Skeletal muscle cell (primary cell): ENCODE measurements around the gene LIAS.
"Not testable (repeated sequence)": the region's sequence is repeated elsewhere in the genome, so short reads cannot be mapped to it uniquely, and the experiment has no call there.

Source experiments
- DNase-seq: peaks from one replicate; pipeline ENCODE4 v3.0.0-alpha.2; 2010; ENCODE audit warnings: low read depth
- H3K4me3 ChIP-seq: 2 replicates; pipeline ENCODE4 v1.5.1; 2011; ENCODE audit warnings: low read depth, mild to moderate bottlenecking, control low read depth, low read length, moderate library complexity

The LIAS gene

DNA sequence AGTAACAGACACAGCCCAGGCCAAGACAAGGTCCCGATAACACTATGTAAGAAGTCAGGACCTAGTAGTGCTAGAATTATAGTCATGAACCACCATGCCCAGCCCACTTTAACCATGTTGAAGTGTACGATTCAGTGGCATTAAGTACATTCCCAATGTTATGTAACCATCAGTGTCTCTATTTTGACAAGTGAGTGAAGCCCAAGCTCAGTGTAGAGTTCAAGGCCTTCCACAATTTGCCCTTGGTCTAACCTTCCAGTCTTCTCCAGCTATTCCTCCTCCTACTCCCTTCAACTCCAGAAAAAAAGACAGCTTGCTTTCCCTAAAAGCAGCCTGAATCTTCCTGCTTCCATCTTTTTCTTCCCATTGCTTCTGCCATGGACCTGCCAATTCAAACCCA, 31.5 kb downstream of the LIAS start:
- H3K4me3 ChIP-seq = no peak overlapping the region
- no peak for DNase-seq

DNA sequence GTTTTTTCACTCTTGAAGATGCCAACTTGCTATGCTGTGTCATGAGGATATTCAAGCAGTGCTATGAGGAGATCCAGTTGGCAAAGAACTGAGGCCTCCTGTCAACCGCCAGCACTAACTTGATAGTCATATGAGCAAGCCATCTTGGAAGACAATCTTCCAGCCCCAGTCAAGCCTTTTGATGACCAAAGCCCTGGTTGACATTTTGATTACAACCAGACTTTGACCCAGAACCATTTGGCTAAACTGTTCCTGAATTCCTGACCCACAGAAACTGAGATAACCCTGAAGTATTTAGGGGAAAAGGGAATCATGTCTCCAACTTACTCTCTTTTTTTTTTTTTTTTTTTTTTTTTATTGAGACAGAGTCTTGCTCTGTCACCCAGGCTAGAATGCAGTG, 35.5 kb downstream of the LIAS start:
- no peak overlapping the region for H3K4me3 ChIP-seq
- no peak for DNase-seq

DNA sequence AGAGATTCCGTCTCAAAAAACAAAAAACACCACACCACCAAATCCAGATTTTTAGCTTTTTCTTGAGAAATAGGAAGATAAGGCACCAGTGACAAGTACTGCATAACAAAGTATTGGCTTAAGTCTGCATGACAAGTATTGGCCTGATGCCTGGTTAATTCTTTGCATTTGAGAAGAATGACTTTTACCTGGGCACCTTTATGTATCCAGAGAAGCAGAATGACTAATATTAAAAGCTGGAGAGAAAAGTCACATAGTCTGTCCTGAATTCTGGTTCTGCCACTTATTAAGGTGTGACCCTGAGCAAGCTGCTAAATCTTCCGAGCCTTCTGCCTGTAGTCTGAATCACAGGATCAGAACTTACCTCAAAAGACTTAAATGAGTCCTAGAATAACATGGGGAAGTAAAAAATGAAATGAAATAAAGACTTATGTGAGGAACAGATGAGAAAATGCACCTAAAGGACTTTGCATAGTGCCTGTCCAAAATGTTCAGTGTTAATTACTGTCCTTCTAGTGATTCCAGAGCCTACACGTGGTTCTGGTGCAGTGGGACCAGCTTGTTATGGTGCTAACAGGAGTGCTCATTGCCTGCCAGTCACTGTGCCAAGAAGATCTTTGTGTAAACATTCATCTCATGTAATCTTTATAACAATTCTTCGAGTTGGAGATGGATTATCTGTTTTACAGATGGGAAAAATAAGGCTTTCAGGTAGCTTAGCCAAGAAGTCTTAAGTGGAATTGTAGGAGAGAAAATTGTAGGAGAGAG, 36.8 kb downstream of the LIAS start:
- no peak for DNase-seq
- no peak overlapping the region for H3K4me3 ChIP-seq

DNA sequence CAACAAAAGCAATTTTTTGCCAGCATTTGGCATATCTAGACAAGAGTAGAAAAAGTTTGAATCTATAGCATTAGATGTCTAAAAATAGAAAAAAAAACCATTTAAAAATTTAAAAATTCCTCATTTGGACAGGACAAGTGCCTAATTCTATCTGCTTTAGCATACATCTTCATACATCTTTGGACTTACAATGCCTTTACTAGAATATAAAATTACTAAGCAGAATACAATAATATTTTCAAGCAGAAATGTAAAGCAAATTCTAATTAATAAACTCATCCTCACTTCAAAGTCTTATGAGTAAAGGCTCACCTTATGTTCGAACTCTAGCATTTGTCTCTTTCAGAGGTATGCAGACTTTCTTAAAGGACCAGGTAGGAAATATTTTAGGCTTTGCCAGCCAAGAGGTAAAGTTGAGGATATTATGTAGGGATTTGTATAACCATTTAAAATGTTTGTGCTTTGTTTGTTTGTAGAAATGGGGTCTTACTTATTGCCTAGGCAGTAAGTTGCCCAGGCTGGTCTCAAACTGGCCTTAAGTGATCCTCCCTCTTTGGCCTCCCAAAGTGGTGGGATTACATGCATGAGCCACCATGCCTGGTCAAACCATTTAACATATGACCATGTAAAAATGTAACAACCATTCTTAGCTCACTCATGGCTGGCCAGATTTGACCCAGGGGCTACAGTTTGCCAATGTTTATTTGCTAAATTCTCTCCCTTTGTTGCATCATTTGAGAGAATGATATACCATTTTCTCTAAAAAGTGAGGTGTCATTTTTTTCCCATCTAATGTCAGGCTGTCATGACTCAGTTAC, 39.3 kb downstream of the LIAS start:
- no peak overlapping the region for H3K4me3 ChIP-seq
- DNase-seq = no peak

DNA sequence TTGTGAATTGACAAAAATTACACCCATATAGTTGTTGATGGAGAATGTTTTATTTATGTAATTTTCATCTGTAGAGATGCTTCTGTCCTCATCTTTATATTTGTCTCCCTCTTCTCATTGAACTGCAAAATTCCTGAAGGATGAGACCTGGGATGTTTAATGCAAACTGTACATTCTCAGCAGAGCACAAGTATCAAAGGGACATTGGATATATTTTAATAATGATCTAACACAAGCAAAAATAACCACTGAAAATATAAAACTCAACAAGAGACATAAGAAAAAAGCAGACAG, 39.8 kb downstream of the LIAS start:
- no peak overlapping the region for H3K4me3 ChIP-seq
- no peak for DNase-seq

DNA sequence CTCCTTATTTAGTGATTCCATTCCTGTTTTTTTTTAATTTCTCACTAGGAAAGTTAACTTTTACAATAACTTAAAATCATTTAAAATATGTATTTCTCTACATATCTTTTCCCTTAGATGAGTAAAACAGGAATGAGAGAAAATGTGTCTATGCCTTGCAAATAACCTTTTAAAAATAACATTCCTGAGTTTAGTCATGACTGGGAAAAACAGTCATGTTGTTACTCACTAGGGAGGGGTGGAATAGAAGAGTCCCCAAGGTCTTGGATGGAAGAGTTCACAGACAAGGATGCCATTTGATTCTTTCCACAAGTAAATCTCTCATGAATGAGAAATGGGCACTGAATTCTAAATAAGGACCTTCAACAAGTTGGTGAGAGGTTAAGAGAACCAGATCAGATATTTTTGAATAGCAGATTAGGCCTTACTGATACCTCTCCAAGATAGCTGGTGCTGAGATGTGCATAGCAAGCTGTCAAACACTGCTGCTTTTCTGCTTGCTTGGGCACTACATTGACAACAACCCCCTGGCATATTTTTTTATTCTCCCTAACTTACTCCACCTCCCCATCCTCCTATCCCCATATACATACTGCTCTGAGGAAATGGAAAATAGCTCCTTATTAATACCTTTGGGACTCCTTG, 43.3 kb downstream of the LIAS start:
- peak; percentile 43 for DNase-seq
- H3K4me3 ChIP-seq = no peak overlapping the region

DNA sequence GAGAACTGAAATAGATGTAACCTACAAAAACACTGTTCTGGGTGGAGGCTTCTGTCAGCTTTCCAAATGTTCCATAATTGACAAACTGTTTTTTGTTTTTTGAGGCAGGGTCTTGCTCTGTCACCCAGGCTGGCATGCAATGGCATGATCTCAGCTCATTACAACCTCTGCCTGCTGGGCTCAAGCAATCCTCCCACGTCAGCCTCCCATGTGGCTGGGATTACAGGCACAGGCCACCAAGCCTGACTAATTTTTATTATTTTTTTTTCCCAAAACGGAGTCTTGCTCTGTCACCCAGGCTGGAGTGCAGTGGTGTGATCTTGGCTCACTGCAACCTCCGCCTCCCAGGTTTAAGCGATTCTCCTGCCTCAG, 43.8 kb downstream of the LIAS start:
- not testable (repeated sequence) for H3K4me3 ChIP-seq, DNase-seq

DNA sequence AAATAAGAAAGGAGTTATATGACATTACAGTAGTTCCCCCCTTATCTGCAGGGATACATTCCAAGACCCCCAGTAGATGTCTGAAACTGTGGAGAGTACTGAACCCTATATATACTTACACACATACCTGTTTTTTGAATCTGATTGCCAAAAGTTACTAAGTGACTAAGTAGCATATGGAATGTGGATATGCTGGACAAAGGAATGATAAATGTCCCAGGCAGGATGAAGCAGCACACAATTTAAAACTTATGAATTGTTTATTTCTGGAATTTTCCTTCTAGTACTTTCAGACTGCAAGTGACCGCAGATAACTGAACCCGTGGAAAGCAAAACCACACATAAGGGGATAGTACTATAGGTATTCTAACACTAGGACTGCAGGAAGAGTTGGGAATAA, 45.7 kb downstream of the LIAS start:
- no peak overlapping the region for H3K4me3 ChIP-seq
- DNase-seq = no peak

DNA sequence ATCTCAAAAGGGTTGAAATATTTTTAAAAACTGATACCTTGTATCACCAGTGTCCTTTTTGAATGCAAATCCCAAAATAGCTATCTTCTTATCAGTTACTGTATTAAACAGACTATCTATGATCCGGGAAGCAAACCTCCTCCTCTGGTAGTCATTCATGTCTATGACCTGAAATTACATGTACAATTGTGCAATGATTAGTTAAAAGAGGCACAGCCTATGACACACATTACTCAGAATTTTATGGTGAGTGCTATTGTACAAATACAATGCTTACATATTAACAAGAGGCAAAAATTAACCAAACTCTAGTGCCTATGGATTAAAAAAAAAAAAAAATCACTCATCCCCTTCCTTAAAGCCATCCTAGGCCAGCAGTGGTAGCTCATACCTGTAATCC, 46.7 kb downstream of the LIAS start:
- H3K4me3 ChIP-seq = no peak overlapping the region
- no peak for DNase-seq

DNA sequence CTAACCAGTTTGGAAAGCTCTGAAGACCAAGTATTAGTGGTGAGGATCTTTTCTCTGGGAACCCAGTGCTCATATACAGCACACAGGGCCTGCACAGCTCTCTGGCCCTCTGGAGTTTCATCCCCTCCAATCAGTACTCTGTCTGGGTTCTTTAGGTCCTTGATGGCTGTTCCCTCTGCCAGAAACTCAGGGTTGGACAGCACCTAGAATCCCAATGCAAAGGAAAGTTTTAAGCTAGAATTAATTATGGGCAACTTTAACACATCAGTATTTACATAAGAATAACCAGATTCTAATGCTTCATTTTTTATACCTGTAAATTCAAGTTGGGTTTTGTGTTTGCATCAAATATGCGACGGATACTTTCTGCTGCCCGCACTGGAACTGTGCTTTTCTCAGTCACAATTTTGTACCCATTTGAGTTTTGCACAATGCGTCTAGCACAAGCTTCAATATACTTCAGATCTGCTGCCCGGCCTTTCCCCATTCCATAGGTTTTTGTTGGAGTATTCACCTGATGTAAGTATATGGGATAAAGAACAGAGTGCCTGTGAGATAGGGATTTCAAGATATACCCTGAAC, 51.6 kb downstream of the LIAS start:
- no peak for DNase-seq
- no peak overlapping the region for H3K4me3 ChIP-seq

DNA sequence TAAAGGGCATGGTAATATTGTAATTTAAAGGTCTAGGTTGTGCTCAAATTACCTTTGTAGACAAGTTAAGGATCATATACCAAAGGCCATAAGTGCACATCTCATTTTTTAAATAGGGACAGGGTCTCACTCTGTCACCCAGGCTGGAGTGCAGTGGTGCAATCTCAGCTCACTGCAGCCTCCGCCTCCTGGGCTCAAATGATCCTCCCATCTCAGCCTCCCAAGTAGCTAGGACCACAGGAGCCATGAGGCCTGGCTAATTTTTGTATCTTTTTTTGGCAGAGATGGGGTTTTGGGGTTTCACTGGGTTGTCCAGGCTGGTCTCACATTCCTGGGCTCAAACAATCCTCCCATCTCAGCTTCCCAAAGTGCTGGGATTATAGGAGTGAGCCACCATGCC, 55.4 kb downstream of the LIAS start:
- DNase-seq, H3K4me3 ChIP-seq: not testable (repeated sequence)

DNA sequence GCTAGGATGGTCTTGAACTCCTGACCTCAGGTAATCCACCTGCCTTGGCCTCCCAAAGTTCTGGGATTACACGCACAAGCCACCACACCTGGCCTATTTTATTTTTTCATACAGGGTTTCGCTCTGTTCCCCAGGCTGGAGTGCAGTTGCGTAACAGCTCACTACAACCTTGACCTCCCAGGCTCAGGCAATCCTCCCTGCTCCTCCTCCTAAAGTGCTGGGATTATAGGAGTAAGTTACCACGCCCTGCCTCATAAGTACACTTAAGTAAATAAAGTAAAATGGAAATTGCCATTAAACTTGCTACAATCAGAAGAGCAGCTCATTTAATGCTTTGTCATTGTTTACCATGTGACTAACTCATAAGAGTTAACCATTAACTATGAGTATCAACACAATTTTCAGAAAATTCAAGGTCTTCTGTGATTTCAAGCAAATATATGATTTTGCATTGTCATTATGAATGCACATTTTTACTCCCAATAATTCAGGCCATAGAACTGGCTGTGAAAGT, 56.1 kb downstream of the LIAS start:
- DNase-seq = no peak
- no peak overlapping the region for H3K4me3 ChIP-seq

DNA sequence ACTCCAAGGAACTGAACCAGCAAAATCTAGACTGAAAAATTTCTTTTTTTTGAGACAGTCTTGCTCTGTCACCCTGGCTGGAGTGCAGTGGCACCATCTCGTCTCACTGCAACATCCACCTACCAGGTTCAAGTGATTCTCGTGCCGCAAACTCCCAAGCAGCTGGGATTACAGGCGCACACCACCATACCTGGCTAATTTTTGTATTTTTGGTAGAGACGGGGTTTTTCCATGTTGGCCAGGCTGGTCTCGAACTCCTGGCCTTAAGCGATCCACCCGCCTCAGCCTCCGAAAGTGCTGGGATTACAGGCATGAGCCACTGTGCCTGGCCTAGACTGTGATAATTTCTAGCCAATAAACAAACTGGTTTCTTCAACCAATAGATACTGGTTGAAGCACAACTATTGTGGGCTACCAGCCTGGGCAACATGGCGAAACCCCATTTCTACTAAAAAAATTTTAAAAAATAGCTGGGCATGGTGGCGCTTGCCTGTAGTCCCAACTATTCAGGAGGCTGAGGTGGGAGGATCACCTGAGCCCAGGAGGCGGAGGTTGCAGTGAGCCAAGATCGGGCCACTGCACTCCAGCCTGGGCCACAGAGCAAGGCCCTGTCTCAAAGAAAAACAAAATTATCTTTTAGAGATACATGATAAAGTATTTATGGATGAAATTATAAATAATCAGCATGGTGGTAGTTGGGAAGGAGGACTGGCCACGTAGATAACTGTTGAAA, 57.0 kb downstream of the LIAS start:
- H3K4me3 ChIP-seq, DNase-seq: not testable (repeated sequence)

DNA sequence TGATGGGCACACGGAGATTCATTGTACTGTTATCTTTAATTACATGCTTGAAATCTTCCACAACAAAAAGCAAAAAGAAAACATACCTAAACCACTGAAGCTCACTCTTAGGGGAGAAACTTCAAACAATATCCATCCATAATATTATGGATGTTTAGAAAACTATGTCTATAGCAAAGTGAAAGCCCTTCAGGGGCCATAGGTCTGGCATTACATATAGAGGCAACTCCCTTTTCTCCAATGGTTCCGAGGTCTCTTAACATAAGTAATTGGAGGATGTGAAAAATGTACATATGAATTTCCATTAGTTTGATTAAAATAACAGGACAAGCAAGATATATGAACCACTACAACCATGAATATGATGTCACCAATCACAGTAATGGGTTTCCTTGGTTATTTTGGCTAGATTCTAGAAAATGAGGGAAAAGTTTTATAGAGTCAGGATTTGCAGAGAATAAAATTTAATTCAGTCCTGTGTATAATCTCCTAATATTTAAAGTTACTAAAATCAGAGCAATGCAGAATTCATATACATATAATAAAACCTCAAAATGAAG, 57.6 kb downstream of the LIAS start:
- no peak for DNase-seq
- no peak overlapping the region for H3K4me3 ChIP-seq

DNA sequence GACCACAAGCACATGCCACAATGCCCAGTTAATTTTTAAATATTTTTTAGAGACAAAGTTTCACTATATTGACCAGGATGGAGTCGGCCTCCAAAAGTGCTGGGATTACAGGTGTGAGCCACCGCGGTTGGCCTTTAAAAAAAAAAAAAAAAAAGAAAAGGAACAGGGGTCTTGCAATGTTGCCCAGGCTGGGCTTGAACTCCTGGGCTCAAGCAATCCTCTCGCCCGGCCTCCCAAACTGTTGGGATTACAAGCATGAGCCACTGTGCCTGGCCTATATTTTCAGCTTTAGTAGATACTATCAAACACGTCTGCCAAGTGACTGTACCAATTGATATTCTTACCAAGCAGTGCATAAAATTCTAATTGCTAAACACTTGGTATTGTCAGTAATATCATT, 59.6 kb downstream of the LIAS start:
- no peak for DNase-seq
- H3K4me3 ChIP-seq = no peak overlapping the region

DNA sequence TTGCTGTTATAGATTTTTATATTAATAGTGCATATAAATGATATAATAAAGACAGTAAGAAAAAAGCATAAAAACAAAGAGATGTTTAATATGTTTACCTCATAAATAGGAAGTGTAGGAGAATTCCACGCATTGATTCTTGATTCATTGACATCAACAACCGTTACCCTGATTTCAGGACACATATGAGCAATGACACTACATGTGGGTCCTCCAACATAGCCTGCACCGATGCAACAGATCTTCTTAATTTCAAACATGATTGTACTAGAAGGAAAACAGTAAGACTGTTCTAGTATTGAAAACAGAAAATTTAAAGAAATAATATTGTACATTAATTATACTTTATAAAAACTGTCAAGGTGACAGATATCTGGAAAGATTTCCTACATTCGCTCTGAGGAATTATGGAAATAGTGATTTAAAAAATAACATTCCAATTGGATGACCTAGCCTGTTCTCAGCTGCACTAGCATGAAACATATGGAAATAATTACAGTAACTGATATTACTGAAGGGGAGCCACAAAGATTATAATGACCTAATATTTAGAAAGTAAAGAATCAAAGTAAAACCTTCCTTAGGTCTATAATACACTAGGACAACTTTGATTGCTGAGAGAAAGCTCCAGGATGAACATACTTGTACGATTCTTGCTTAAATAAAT, 62.5 kb downstream of the LIAS start:
- DNase-seq = no peak
- no peak overlapping the region for H3K4me3 ChIP-seq

DNA sequence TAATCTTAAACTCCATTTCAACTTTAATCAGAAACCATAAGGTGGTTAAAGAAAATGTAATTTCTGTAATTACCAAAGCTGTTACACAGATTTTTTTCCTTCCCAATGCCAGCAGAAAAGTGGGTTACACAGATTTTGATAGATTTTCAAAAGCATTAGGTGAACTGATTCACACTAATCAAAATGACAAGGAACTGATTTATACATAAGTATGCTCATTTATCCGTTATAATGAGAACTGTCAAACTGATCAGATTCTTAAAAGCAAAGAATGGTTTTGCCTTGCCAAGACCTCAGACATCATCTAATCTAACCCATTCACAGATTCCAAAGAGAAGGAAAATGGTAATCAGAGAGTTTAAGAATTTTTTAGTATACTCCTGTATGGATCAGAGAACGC, 63.2 kb downstream of the LIAS start:
- no peak for DNase-seq
- no peak overlapping the region for H3K4me3 ChIP-seq

DNA sequence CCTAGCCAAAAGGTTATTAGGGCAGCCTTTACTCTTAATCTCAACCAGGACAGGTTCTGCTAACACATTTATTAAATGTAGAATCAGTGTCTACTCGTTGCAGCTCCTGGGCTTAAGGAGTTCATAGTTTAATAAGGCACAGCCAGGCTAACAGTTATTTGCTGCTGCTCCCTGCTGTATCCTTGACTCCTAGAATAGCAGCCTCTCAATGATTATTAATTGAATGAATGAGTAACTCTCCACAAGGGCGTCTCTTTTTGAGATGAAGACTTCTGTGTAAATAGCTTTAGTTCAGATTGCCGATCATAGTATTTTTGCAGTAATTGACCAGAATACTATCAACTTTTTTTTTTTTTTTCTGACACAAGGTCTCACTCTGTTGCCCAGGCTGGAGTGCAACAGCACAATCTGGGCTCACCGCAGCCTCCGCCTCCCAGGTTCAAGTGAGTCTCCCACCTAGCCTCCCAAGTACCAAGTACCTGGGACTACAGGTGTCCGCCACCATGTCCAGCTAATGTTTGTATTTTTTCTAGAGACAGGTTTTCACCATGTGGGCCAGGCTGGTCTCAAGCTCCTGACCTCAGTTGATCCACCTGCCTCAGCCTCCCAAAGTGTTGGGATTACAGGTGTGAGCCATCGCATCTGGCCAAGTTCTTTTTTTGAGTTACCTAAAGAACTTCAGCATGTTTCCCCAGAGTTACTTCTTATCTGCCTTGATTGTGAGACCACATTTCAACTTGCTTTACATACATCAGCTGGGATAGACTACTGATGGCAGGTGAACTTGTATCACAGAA, 65.5 kb downstream of the LIAS start:
- no peak overlapping the region for H3K4me3 ChIP-seq
- DNase-seq = no peak
